Breast epithelium (tissue), 4 donors: Measurements from ENCODE around the gene MACROH2A2. TPM values are rescaled to one million over a fixed set of nuclear protein-coding genes. Genes with fewer than 3 reads are reported as not detected.
A peak's percentile ranks its signal among the peaks of the same experiment; 100 is the strongest.

ENCODE experiments used
- DNase-seq, 2 donors: peaks; one replicate each; pipeline ENCODE4 v3.0.0-alpha.2; 2019; ENCODE audit warnings: low spot score in 2 of 2
- H3K27ac ChIP-seq, 2 donors: fragments of 200-600 bp; sonication (generic) in 1 of 2; one replicate each; pipeline ENCODE4 v1.5.1; 2016 to 2019; ENCODE audit warnings: mild to moderate bottlenecking in 1 of 2
- H3K27me3 ChIP-seq, 2 donors: fragments of 200-600 bp; sonication (generic) in 1 of 2; one replicate each; pipeline versions ENCODE4 v1.5.1 to v1.6.0; 2017 to 2019; ENCODE audit warnings: control low read depth in 1 of 2, mild to moderate bottlenecking in 1 of 2
- H3K36me3 ChIP-seq: fragments of 200-600 bp; one replicate; pipeline ENCODE4 v1.5.1; 2019
- H3K4me1 ChIP-seq, 2 donors: fragments of 200-600 bp; sonication (generic); one replicate each; pipeline ENCODE4 v1.5.1; 2016 to 2019; ENCODE audit warnings: control low read depth in 1 of 2
- H3K4me3 ChIP-seq, 3 donors: fragments of 200-600 bp; sonication (generic); 1 replicate in 2 of 3; 2 replicates in 1 of 3; pipeline ENCODE4 v1.5.1; 2016 to 2019; ENCODE audit warnings: mild to moderate bottlenecking in 3 of 3, moderate library complexity in 2 of 3
- H3K9me3 ChIP-seq, 2 donors: fragments of 200-600 bp; sonication (generic) in 1 of 2; one replicate each; pipeline ENCODE4 v1.5.1; 2016 to 2019; ENCODE audit warnings: control low read depth in 1 of 2
- CTCF ChIP-seq, 3 donors: fragments of 450-650 bp; IDR thresholded peaks; one replicate each; pipeline ENCODE4 v1.5.1; 2016 to 2017; ENCODE audit warnings: antibody characterized with exemption in 3 of 3, mild to moderate bottlenecking in 3 of 3, moderate library complexity in 3 of 3
- POLR2A ChIP-seq: fragments of 450-650 bp; IDR thresholded peaks from one replicate; pipeline ENCODE4 v1.6.1; 2016; ENCODE audit warnings: antibody characterized with exemption, mild to moderate bottlenecking, moderate library complexity
- POLR2AphosphoS5 ChIP-seq, 3 donors: sonication (generic); formaldehyde crosslinking; IDR thresholded peaks; one replicate each; pipeline ENCODE4 v1.6.1; 2017; ENCODE audit warnings: antibody characterized with exemption in 3 of 3
- intact Hi-C: fragments of 100-400 bp; cut with DNase I; formaldehyde crosslinking; loops from one replicate; pipeline ENCODE4 v1.15.1; 2023; ENCODE audit warnings: low total_unique reads
- total RNA-seq, 3 donors: library from RNA; depleted of rRNA; stranded (reverse); fragments of >200 nt; gene quantifications; one replicate each; pipeline ENCODE4 v1.1.0, GENCODE V29; 2016

The MACROH2A2 gene
- total RNA-seq, 3 donors from 2014 or later, result 4.8 to 19.5 (median 15.4) TPM

GRCh38 chr10:70109064-70109729, 56.6 kb downstream of the MACROH2A2 start:
- no peak overlapping the region for H3K27ac ChIP-seq
- H3K4me1 ChIP-seq, result no peaks in the 10 kb centered on the region
- DNase-seq, result no peak
- TF ChIP-seq POLR2AphosphoS5 (IDR thresholded peaks at IDR 0.05) (no peak), CTCF (IDR thresholded peaks at IDR 0.05) (no peak), POLR2A (no peak)
- no peaks in the 10 kb centered on the region for H3K27me3 ChIP-seq
- no peak overlapping the region for H3K4me3 ChIP-seq
- no peaks in the 10 kb centered on the region for H3K9me3 ChIP-seq
- intact Hi-C loops, result no loop called here
- H3K36me3 ChIP-seq, result no peaks in the 10 kb centered on the region

GRCh38 chr10:70111496-70111895, 58.9 kb downstream of the MACROH2A2 start:
- no peaks in the 10 kb centered on the region for H3K9me3 ChIP-seq
- DNase-seq, result no peak
- no peak overlapping the region for H3K27ac ChIP-seq
- H3K36me3 ChIP-seq, result no peaks in the 10 kb centered on the region
- TF ChIP-seq CTCF (IDR thresholded peaks at IDR 0.05), result no peak
- no peak for TF ChIP-seq POLR2A
- TF ChIP-seq POLR2AphosphoS5 (IDR thresholded peaks at IDR 0.05), result no peak
- H3K27me3 ChIP-seq, result no peaks in the 10 kb centered on the region
- intact Hi-C loops, result no loop called here
- no peaks in the 10 kb centered on the region for H3K4me1 ChIP-seq
- no peak overlapping the region for H3K4me3 ChIP-seq

GRCh38 chr10:70112071-70112470, 59.4 kb downstream of the MACROH2A2 start:
- TF ChIP-seq CTCF (IDR thresholded peaks at IDR 0.05), result no peak
- TF ChIP-seq POLR2A, result no peak
- no peak for TF ChIP-seq POLR2AphosphoS5 (IDR thresholded peaks at IDR 0.05)
- Histone ChIP-seq H3K36me3 (no peaks in the 10 kb centered on the region), H3K27me3 (no peaks in the 10 kb centered on the region), H3K9me3 (no peaks in the 10 kb centered on the region), H3K27ac (peak overlapping the region in 1 of 2 donors; percentile 9), H3K4me3 (no peak overlapping the region), H3K4me1 (no peaks in the 10 kb centered on the region)
- no peak for DNase-seq
- intact Hi-C loops, result no loop called here

GRCh38 chr10:70114902-70115301, 62.3 kb downstream of the MACROH2A2 start:
- Histone ChIP-seq H3K27ac (no peak overlapping the region), H3K4me3 (no peak overlapping the region), H3K4me1 (no peaks in the 10 kb centered on the region), H3K9me3 (no peaks in the 10 kb centered on the region), H3K27me3 (no peaks in the 10 kb centered on the region), H3K36me3 (no peaks in the 10 kb centered on the region)
- intact Hi-C loops, result no loop called here
- no peak for TF ChIP-seq CTCF (IDR thresholded peaks at IDR 0.05)
- TF ChIP-seq POLR2A, result no peak
- no peak for TF ChIP-seq POLR2AphosphoS5 (IDR thresholded peaks at IDR 0.05)
- DNase-seq, result no peak

GRCh38 chr10:70115948-70116682, 63.5 kb downstream of the MACROH2A2 start:
- no peak overlapping the region for H3K27ac ChIP-seq
- H3K4me3 ChIP-seq, result no peak overlapping the region
- no peaks in the 10 kb centered on the region for H3K4me1 ChIP-seq
- H3K27me3 ChIP-seq, result no peaks in the 10 kb centered on the region
- DNase-seq, result peak in 1 of 2 donors; percentile 35
- no peaks in the 10 kb centered on the region for H3K9me3 ChIP-seq
- intact Hi-C loops, result no loop called here
- H3K36me3 ChIP-seq, result no peaks in the 10 kb centered on the region
- peak; percentile 73 to 82 (median 76) for TF ChIP-seq CTCF (IDR thresholded peaks at IDR 0.05)
- no peak for TF ChIP-seq POLR2A
